HEK293 (cell line): ENCODE data around the gene FMN1.
A peak's percentile ranks its signal among the peaks of the same experiment; 100 is the strongest.

Experiments
- CTCF ChIA-PET: fragments of 350-600 bp; formaldehyde crosslinking; extraction: SDS; loops from one replicate; lab custom pipeline; 2021; ENCODE audit warnings: antibody characterized with exemption; lab: Yijun Ruan, JAX
- POLR2A ChIA-PET: fragments of 300-600 bp; formaldehyde crosslinking; extraction: SDS; loops from one replicate; lab custom pipeline; 2020; ENCODE audit warnings: antibody characterized with exemption, inconsistent platforms; lab: Yijun Ruan, JAX
- H3K27ac ChIP-seq: fragments of 200-500 bp; sonication (Bioruptor generic); 2 replicates; pipeline ENCODE4 v1.5.1; 2014; ENCODE audit warnings: low read depth, low read length, control low read depth, inconsistent platforms; ENCODE audit errors: extremely low read depth
- H3K36me3 ChIP-seq, 2 experiments: fragments of 200-500 bp in 1 of 2; sonication (Bioruptor generic) in 1 of 2; 1 replicate in 1 of 2; 2 replicates in 1 of 2; pipeline ENCODE4 v1.5.1; 2014 to 2017; ENCODE audit warnings: inconsistent platforms in 2 of 2, low read length in 2 of 2; ENCODE audit not compliant: control insufficient read depth in 2 of 2, insufficient read depth in 1 of 2
- H3K4me1 ChIP-seq: fragments of 200-500 bp; sonication (Bioruptor generic); 2 replicates; pipeline ENCODE4 v1.5.1; 2014; ENCODE audit warnings: mild to moderate bottlenecking, low read length, inconsistent platforms; ENCODE audit not compliant: control insufficient read depth, insufficient read depth
- H3K4me3 ChIP-seq: 2 replicates; pipeline ENCODE4 v1.5.1; 2011; ENCODE audit warnings: low read depth, mild to moderate bottlenecking, control low read depth, low read length, moderate library complexity
- H3K9me3 ChIP-seq: fragments of 200-500 bp; sonication (Bioruptor generic); 2 replicates; pipeline ENCODE4 v1.5.1; 2014; ENCODE audit warnings: low read depth, low read length, inconsistent platforms; ENCODE audit not compliant: control insufficient read depth, insufficient read depth
- ATF2 ChIP-seq: fragments of 450-650 bp; formaldehyde crosslinking; IDR thresholded peaks from 2 replicates; pipeline ENCODE4 v1.5.1; 2016; ENCODE audit warnings: missing biosample characterization, missing genetic modification characterization, low read depth
- BCL6B ChIP-seq: fragments of 450-650 bp; formaldehyde crosslinking; IDR thresholded peaks from 2 replicates; pipeline ENCODE4 v1.5.1; 2017; ENCODE audit warnings: missing biosample characterization, missing genetic modification characterization
- OVOL3 ChIP-seq: fragments of 450-650 bp; formaldehyde crosslinking; IDR thresholded peaks from 2 replicates; pipeline ENCODE4 v1.5.1; 2016; ENCODE audit warnings: missing biosample characterization, missing genetic modification characterization
- PBX3 ChIP-seq: sonication (generic); formaldehyde crosslinking; IDR thresholded peaks from 2 replicates; pipeline ENCODE4 v1.8.1; 2022; ENCODE audit warnings: mild to moderate bottlenecking, moderate library complexity, missing genetic modification reagents
- REPIN1 ChIP-seq: fragments of 450-650 bp; formaldehyde crosslinking; IDR thresholded peaks from 2 replicates; pipeline ENCODE4 v1.5.1; 2017; ENCODE audit warnings: missing biosample characterization, missing genetic modification characterization, low read depth
- ZEB2 ChIP-seq: fragments of 450-650 bp; formaldehyde crosslinking; IDR thresholded peaks from 2 replicates; pipeline ENCODE4 v1.5.1; 2016; ENCODE audit warnings: missing biosample characterization, missing genetic modification characterization
- ZNF10 ChIP-seq: fragments of 450-650 bp; formaldehyde crosslinking; IDR thresholded peaks from 2 replicates; pipeline ENCODE4 v1.5.1; 2017; ENCODE audit warnings: missing biosample characterization, missing genetic modification characterization
- ZNF140 ChIP-seq: fragments of 450-650 bp; formaldehyde crosslinking; IDR thresholded peaks from 2 replicates; pipeline ENCODE4 v1.5.1; 2016; ENCODE audit warnings: missing biosample characterization, missing genetic modification characterization
- ZNF169 ChIP-seq: fragments of 450-650 bp; formaldehyde crosslinking; IDR thresholded peaks from 2 replicates; pipeline ENCODE4 v1.5.1; 2016; ENCODE audit warnings: missing biosample characterization, missing genetic modification characterization
- ZNF202 ChIP-seq: fragments of 450-650 bp; formaldehyde crosslinking; IDR thresholded peaks from 2 replicates; pipeline ENCODE4 v1.5.1; 2016; ENCODE audit warnings: missing biosample characterization, missing genetic modification characterization, borderline replicate concordance
- ZNF391 ChIP-seq: fragments of 450-650 bp; formaldehyde crosslinking; IDR thresholded peaks from 2 replicates; pipeline ENCODE4 v1.5.1; 2016; ENCODE audit warnings: low read depth, missing biosample characterization, missing genetic modification characterization, borderline replicate concordance
- ZNF449 ChIP-seq: fragments of 450-650 bp; formaldehyde crosslinking; IDR thresholded peaks from 2 replicates; pipeline ENCODE4 v1.5.1; 2017; ENCODE audit warnings: missing biosample characterization, mild to moderate bottlenecking, missing genetic modification characterization, moderate library complexity
- ZNF510 ChIP-seq: fragments of 450-650 bp; formaldehyde crosslinking; IDR thresholded peaks from 2 replicates; pipeline ENCODE4 v1.5.1; 2018; ENCODE audit warnings: mild to moderate bottlenecking, missing genetic modification characterization, missing biosample characterization; ENCODE audit not compliant: insufficient replicate concordance
- ZNF514 ChIP-seq: fragments of 450-650 bp; formaldehyde crosslinking; IDR thresholded peaks from 2 replicates; pipeline ENCODE4 v1.5.1; 2016; ENCODE audit warnings: missing biosample characterization, missing genetic modification characterization
- ZNF558 ChIP-seq: fragments of 450-650 bp; formaldehyde crosslinking; IDR thresholded peaks from 2 replicates; pipeline ENCODE4 v1.5.1; 2016; ENCODE audit warnings: missing biosample characterization, missing genetic modification characterization
- ZNF561 ChIP-seq: fragments of 450-650 bp; IDR thresholded peaks from 2 replicates; pipeline ENCODE4 v1.5.1; 2018; ENCODE audit warnings: missing biosample characterization, missing genetic modification characterization, borderline replicate concordance
- ZNF571 ChIP-seq: fragments of 450-650 bp; formaldehyde crosslinking; IDR thresholded peaks from 2 replicates; pipeline ENCODE4 v1.5.0; 2017; ENCODE audit warnings: missing biosample characterization, missing genetic modification characterization
- ZNF610 ChIP-seq: fragments of 450-650 bp; formaldehyde crosslinking; IDR thresholded peaks from 2 replicates; pipeline ENCODE4 v1.5.1; 2016; ENCODE audit warnings: missing biosample characterization, missing genetic modification characterization, borderline replicate concordance
- ZNF629 ChIP-seq: fragments of 450-650 bp; formaldehyde crosslinking; IDR thresholded peaks from 2 replicates; pipeline ENCODE4 v1.5.1; 2017; ENCODE audit warnings: missing biosample characterization, missing genetic modification characterization
- ZXDB ChIP-seq: fragments of 450-650 bp; formaldehyde crosslinking; IDR thresholded peaks from 2 replicates; pipeline ENCODE4 v1.5.1; 2016; ENCODE audit warnings: missing biosample characterization, missing genetic modification characterization
- TF ChIP-seq, protein P1 (sequence below): fragments of 450-650 bp; formaldehyde crosslinking; IDR thresholded peaks from 2 replicates; pipeline ENCODE4 v1.5.1; 2016; ENCODE audit warnings: missing biosample characterization, missing genetic modification characterization

Gene FMN1

DNA sequence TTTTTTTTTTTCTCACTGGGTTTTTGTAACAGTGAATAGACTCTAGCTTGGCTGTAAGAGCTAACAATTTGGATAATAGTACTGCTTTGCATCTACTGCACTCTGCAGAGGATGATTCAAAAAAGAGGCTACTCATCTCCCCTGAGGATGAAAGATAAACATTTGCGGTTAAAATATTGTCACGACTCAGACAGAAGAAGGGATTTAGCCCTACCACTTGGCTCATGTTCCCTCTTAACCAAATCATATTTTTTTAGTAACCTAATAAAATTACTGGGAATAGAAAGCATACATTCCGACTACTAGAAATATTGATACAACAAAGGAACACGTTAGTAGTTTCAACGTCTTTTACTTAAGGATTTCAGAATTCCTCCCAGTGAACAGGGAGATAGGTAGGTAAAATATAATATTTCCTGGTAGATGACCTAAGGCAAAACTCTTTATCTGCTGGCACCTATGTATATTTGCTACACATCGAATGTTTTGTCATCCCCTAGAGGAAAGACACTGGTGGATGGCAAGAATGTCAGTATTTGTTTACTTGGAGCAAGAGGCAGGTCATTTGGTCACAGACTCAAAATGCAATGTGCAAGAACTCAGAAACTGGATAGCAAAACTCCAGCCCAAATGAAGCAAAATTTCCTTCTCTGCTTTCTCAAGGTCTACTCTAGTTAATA is 365.9 kb downstream of the FMN1 start (continued):
- no peak for TF ChIP-seq PBX3
- TF ChIP-seq ZXDB (tag by site-specific recombination), result 0 out of 2 replicates have a peak, but pooled peaks have one; percentile 34
- TF ChIP-seq ZNF140, result no peak
- TF ChIP-seq ZNF514, result no peak
- TF ChIP-seq ZNF610, result no peak
- peak; percentile 74 for TF ChIP-seq BCL6B
- TF ChIP-seq ZNF571, result no peak
- 0 out of 2 replicates have a peak, but pooled peaks have one; percentile 13 for TF ChIP-seq ZNF629
- TF ChIP-seq ATF2, result no peak
- TF ChIP-seq, protein P1, sequence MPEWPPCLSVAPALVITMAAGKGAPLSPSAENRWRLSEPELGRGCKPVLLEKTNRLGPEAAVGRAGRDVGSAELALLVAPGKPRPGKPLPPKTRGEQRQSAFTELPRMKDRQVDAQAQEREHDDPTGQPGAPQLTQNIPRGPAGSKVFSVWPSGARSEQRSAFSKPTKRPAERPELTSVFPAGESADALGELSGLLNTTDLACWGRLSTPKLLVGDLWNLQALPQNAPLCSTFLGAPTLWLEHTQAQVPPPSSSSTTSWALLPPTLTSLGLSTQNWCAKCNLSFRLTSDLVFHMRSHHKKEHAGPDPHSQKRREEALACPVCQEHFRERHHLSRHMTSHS (tag by site-specific recombination), result no peak
- 0 out of 2 replicates have a peak, but pooled peaks have one; percentile 39 for TF ChIP-seq ZNF561 (tag by site-specific recombination)
- no peak for TF ChIP-seq ZNF510
- TF ChIP-seq ZNF169 (tag by site-specific recombination), result no peak
- TF ChIP-seq REPIN1 (tag by site-specific recombination), result no peak
- 0 out of 2 replicates have a peak, but pooled peaks have one; percentile 53 for TF ChIP-seq ZEB2 (tag by site-specific recombination)
- no peak for TF ChIP-seq ZNF202 (tag by site-specific recombination)
- no peak for TF ChIP-seq ZNF391

DNA sequence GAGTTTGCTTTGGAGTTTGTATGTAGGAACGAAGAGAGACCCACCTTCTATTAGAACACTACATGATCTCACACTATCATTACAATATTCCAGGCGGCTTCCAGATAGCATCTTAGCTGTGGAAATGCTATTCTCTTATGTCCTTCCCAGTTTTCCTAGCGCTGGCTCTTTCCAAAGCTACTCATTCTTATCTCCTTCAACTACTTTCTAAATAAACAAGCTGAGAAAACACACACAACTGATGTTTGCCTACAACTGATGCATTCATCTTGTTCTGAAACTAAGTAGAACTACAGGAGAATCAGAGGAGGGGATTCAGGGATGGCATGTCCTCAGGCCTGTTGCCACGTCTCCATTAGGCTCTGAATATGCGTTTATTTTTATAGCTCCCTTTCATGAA is 367.8 kb downstream of the FMN1 start:
- Histone ChIP-seq H3K4me3 (no peak overlapping the region), H3K36me3 (no peaks in the 10 kb centered on the region), H3K9me3 (no peaks in the 10 kb centered on the region), H3K4me1 (peaks cover 24% of the 10 kb centered on the region), H3K27ac (peak overlapping the region; percentile 16; the same call in 1 of the 2 replicates)
- ChIA-PET CTCF (interaction anchor here (0.6 to 1.7 kb wide), 3 partner anchors 17 to 163 kb away, joined by 3 to 6 read pairs (median 5); no protein-coding TSS in a partner anchor), POLR2A (no interaction called here)
- TF ChIP-seq ZNF558 (tag by site-specific recombination) (no peak), ZNF10 (tag by site-specific recombination) (peak; percentile 73; the same call in 1 of the 2 replicates), ZNF169 (tag by site-specific recombination) (no peak), OVOL3 (tag by site-specific recombination) (no peak), ZNF449 (tag by site-specific recombination) (no peak)
